ENCODE results near the gene UBE2E2.
"Not testable (repeated sequence)": the region's sequence is repeated elsewhere in the genome, so short reads cannot be mapped to it uniquely, and the experiment has no call there.

Gene UBE2E2

GRCh38 chr3:23331141-23331935 is 128.2 kb downstream of the UBE2E2 start:
- no peak for DNase-seq

GRCh38 chr3:23333633-23334032 is 130.5 kb downstream of the UBE2E2 start:
- no peak for DNase-seq

- not testable (repeated sequence) for DNase-seq
These were observed 133.7 kb downstream of the UBE2E2 start for GRCh38 chr3:23336853-23337252.

- no peak for DNase-seq
These were observed 138.2 kb downstream of the UBE2E2 start for GRCh38 chr3:23341147-23341838.

GRCh38 chr3:23342343-23342742 is 139.2 kb downstream of the UBE2E2 start:
- no peak for DNase-seq

- DNase-seq, result no peak
These were observed 140.4 kb downstream of the UBE2E2 start for GRCh38 chr3:23343509-23343908.

GRCh38 chr3:23344886-23345285 is 141.8 kb downstream of the UBE2E2 start:
- DNase-seq, result no peak

GRCh38 chr3:23349444-23349843 is 146.3 kb downstream of the UBE2E2 start:
- not testable (repeated sequence) for DNase-seq

GRCh38 chr3:23356169-23356568 is 153.0 kb downstream of the UBE2E2 start:
- no peak for DNase-seq

- DNase-seq, result no peak
These were observed 153.8 kb downstream of the UBE2E2 start for GRCh38 chr3:23356923-23357322.

- DNase-seq, result no peak
These were observed 156.0 kb downstream of the UBE2E2 start for GRCh38 chr3:23359116-23359515.

- DNase-seq, result no peak
These were observed 161.9 kb downstream of the UBE2E2 start for GRCh38 chr3:23365066-23365465.

- DNase-seq, result no peak
These were observed 165.6 kb downstream of the UBE2E2 start for GRCh38 chr3:23368731-23369130.

GRCh38 chr3:23372285-23372684 is 169.2 kb downstream of the UBE2E2 start:
- DNase-seq, result no peak

GRCh38 chr3:23376516-23377248 is 173.6 kb downstream of the UBE2E2 start:
- DNase-seq, result no peak

GRCh38 chr3:23377928-23378672 is 175.0 kb downstream of the UBE2E2 start:
- no peak for DNase-seq

- DNase-seq, result no peak
These were observed 180.7 kb downstream of the UBE2E2 start for GRCh38 chr3:23383875-23384274.

- no peak for DNase-seq
These were observed 182.2 kb downstream of the UBE2E2 start for GRCh38 chr3:23385327-23385726.

- no peak for DNase-seq
These were observed 184.3 kb downstream of the UBE2E2 start for GRCh38 chr3:23387286-23387918.

GRCh38 chr3:23389089-23389488 is 186.0 kb downstream of the UBE2E2 start:
- no peak for DNase-seq

GRCh38 chr3:23389686-23390085 is 186.6 kb downstream of the UBE2E2 start:
- no peak for DNase-seq

GRCh38 chr3:23390446-23390845 is 187.3 kb downstream of the UBE2E2 start:
- no peak for DNase-seq

Measured in EL (cell line).